CD4-positive, alpha-beta memory T cell (primary cell): Measurements from ENCODE around the gene CD8B2. TPM values are rescaled to one million over a fixed set of nuclear protein-coding genes. Genes with fewer than 3 reads are reported as not detected.
"Not testable (repeated sequence)": the region's sequence is repeated elsewhere in the genome, so short reads cannot be mapped to it uniquely, and the experiment has no call there.

Source experiments
- CTCF ChIA-PET: fragments of 350-600 bp; sonication (Branson Sonifier 250); formaldehyde crosslinking; loops from one replicate; lab custom pipeline; 2021; ENCODE audit warnings: inconsistent platforms; ENCODE audit not compliant: partially characterized antibody; lab: Charles Lee
- POLR2A ChIA-PET: fragments of 350-600 bp; sonication (Branson Sonifier 250); formaldehyde crosslinking; loops from one replicate; lab custom pipeline; 2021; ENCODE audit not compliant: partially characterized antibody; lab: Charles Lee
- DNase-seq, 5 donors: peaks; one replicate each; pipeline versions ENCODE4 v3.0.0 to v3.0.0-alpha.2; 2020 to 2022; ENCODE audit warnings: mixed read lengths in 1 of 5
- H3K27ac ChIP-seq: one replicate; pipeline ENCODE4 v1.7.0; 2013; ENCODE audit warnings: low read depth, low read length
- H3K27me3 ChIP-seq: 2 replicates; pipeline ENCODE4 v1.7.0; 2013; ENCODE audit warnings: mild to moderate bottlenecking, low read length, moderate library complexity; ENCODE audit not compliant: insufficient read depth
- H3K36me3 ChIP-seq: 2 replicates; pipeline ENCODE4 v1.7.0; 2013; ENCODE audit warnings: mild to moderate bottlenecking, low read length, moderate library complexity; ENCODE audit not compliant: insufficient read depth
- H3K4me1 ChIP-seq: 2 replicates; pipeline ENCODE4 v1.7.0; 2013; ENCODE audit warnings: mild to moderate bottlenecking, low read length, moderate library complexity; ENCODE audit not compliant: insufficient read depth
- H3K4me3 ChIP-seq, 2 donors: one replicate each; pipeline ENCODE4 v1.7.0; 2013; ENCODE audit warnings: low read length in 2 of 2, mild to moderate bottlenecking in 1 of 2
- H3K9me3 ChIP-seq, 2 donors: one replicate each; pipeline ENCODE4 v1.7.0; 2013; ENCODE audit warnings: low read length in 2 of 2, control low read depth in 1 of 2; ENCODE audit not compliant: control insufficient read depth in 1 of 2
- H3K27ac Mint-ChIP-seq, 7 donors: one replicate each; pipeline ENCODE4 v1.8.0; 2020 to 2021; ENCODE audit warnings: mixed read lengths in 7 of 7, mild to moderate bottlenecking in 6 of 7, inconsistent platforms in 3 of 7, moderate library complexity in 3 of 7
- H3K27me3 Mint-ChIP-seq, 2 donors: one replicate each; pipeline ENCODE4 v1.8.0; 2020 to 2021; ENCODE audit warnings: mixed read lengths in 2 of 2
- H3K36me3 Mint-ChIP-seq, 2 donors: one replicate each; pipeline ENCODE4 v1.8.0; 2020 to 2021; ENCODE audit warnings: mixed read lengths in 2 of 2, inconsistent platforms in 1 of 2, mild to moderate bottlenecking in 1 of 2
- H3K4me1 Mint-ChIP-seq, 4 donors: one replicate each; pipeline ENCODE4 v1.8.0; 2020 to 2021; ENCODE audit warnings: mixed read lengths in 4 of 4, mild to moderate bottlenecking in 1 of 4
- H3K4me3 Mint-ChIP-seq, 8 donors: one replicate each; pipeline ENCODE4 v1.8.0; 2020 to 2021; ENCODE audit warnings: mixed read lengths in 8 of 8, mild to moderate bottlenecking in 7 of 8, moderate library complexity in 6 of 8, inconsistent platforms in 3 of 8
- H3K9me3 Mint-ChIP-seq, 8 donors: one replicate each; pipeline ENCODE4 v1.8.0; 2020 to 2021; ENCODE audit warnings: mixed read lengths in 8 of 8, mild to moderate bottlenecking in 5 of 8, inconsistent platforms in 3 of 8, moderate library complexity in 1 of 8
- intact Hi-C: fragments of 100-400 bp; cut with micrococcal nuclease; formaldehyde crosslinking; loops from one replicate; pipeline ENCODE4 v1.15.1; 2023
- polyA plus RNA-seq, 2 donors: library from polyadenylated mRNA; unstranded; fragments of 300-500 nt; fragmentation: Illumina TruSeq; gene quantifications; one replicate each; pipeline ENCODE4 v1.2.3, GENCODE V29; 2021
- total RNA-seq, 2 experiments: library from RNA; stranded (reverse); gene quantifications; one replicate each; pipeline ENCODE4 v1.2.3, GENCODE V29; 2021

Gene CD8B2
- total and polyA plus RNA-seq, 4 experiments from 2014 or later: not detected

DNA sequence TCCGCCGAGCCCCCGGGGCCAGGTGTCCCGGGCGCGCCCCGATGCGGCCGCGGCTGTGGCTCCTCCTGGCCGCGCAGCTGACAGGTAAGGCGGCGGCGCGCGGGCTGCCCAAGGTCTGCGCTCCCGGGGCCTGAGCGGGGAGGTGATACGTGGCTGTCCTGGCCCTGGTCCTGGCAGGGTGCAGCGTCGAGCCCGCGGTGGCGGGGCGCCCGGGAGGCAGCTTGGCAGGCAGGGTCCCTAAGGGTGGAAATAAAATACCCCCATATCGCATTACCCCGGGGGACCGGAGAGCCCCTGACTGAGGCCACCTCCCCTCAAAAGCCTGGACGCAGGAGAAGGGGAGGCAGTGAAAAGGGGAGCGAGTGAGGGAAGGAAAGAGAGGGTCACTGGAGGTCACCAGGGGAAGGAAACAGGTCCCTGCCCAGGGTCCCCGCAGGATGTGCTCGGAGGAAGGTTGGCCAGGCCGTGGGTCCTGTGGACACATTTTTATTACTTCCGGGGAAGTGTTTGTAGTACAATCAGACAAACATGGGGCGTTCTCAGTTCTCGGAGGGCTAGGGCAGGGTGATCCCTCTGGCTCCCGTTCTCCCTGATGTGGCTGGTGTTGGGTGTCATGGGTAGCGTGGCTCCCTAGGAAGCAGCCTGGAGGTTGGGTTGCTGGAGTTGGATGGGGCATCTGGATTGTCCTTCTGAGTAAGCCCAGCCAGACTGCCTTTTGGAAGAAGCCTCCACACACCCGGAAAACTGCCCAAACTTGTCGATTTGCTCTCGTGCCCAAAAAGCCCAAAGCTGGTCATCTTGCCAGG is 425 bp downstream of the CD8B2 start:
- POLR2A ChIA-PET, H3K27ac ChIP-seq, H3K4me3 ChIP-seq, H3K4me3 Mint-ChIP-seq, H3K27me3 ChIP-seq, DNase-seq, H3K4me1 ChIP-seq, H3K4me1 Mint-ChIP-seq, H3K36me3 Mint-ChIP-seq, H3K9me3 Mint-ChIP-seq, H3K27ac Mint-ChIP-seq, intact Hi-C loops, CTCF ChIA-PET, H3K36me3 ChIP-seq, H3K9me3 ChIP-seq: not testable (repeated sequence)
- H3K27me3 Mint-ChIP-seq: peaks cover 14 to 15% of the 10 kb centered on the region in 2 donors

DNA sequence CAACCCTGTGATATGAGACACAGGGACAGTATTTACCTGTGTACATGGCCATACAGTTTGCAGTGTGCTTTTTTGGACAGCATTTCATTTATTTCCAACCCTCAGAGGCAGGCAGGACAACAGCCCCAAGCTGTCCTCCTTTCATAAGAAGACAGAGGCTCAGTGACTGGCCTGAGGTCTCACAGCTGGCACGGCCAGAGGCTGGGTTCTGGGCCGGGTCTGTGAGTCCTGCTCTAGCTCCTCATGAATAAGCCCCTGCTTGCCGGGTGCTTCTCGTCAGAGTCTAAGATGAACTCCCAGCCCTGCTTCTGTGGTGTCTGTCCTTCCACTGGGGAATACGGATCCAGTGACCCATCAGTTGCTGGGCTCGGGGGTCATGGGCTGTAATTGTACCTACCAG is 2.5 kb downstream of the CD8B2 start:
- POLR2A ChIA-PET, H3K27ac Mint-ChIP-seq, H3K4me3 ChIP-seq, H3K27ac ChIP-seq, intact Hi-C loops, H3K4me3 Mint-ChIP-seq, H3K9me3 Mint-ChIP-seq, H3K27me3 ChIP-seq, CTCF ChIA-PET, H3K9me3 ChIP-seq, H3K4me1 Mint-ChIP-seq, H3K36me3 Mint-ChIP-seq, H3K36me3 ChIP-seq, H3K4me1 ChIP-seq, DNase-seq: not testable (repeated sequence)
- peaks cover 10 to 13% of the 10 kb centered on the region in 2 donors for H3K27me3 Mint-ChIP-seq

DNA sequence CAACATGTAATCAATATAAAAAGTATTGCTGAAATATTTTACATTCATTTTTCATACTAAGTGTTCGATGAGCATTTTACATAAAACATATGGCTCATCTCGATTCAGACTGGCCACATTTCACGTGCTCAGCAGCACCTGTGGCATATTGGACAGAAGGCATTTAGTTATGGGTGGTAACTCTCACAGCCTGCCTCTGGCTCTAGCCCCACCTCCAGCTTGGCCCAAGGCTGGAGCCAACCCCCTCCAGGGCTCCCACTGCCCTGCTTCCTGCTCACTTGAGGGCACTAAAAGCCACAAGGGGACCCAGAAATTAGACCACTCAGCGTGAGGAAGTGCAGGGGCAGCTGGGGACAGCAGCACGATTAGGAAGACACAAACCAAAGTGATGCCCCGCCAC is 5.2 kb downstream of the CD8B2 start:
- H3K4me3 Mint-ChIP-seq, H3K27me3 ChIP-seq, H3K4me3 ChIP-seq, DNase-seq, H3K9me3 Mint-ChIP-seq, H3K27ac Mint-ChIP-seq, H3K36me3 Mint-ChIP-seq, H3K4me1 ChIP-seq, H3K9me3 ChIP-seq, H3K27me3 Mint-ChIP-seq, intact Hi-C loops, H3K4me1 Mint-ChIP-seq, CTCF ChIA-PET, POLR2A ChIA-PET, H3K36me3 ChIP-seq, H3K27ac ChIP-seq: not testable (repeated sequence)

DNA sequence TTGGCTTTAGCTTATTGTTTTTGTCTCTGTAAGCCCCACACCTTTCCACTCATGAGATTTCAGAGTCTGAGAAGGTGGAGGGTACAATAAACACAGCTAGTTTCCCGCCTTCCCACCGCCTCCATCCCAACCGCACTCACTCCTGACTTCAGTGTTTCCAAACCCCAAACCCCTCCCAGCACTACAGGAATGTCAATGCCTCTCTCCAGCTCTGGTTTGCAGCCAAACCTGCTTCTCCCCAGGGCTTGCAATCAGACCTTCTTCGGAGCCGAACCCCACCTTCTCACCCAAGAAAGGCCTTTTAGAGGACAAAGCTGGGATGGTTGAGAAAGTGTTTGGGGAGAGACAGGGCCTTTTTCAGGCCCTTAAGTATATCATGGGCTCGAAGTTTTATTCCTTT is 5.7 kb downstream of the CD8B2 start:
- H3K36me3 Mint-ChIP-seq, CTCF ChIA-PET: not testable (repeated sequence)

DNA sequence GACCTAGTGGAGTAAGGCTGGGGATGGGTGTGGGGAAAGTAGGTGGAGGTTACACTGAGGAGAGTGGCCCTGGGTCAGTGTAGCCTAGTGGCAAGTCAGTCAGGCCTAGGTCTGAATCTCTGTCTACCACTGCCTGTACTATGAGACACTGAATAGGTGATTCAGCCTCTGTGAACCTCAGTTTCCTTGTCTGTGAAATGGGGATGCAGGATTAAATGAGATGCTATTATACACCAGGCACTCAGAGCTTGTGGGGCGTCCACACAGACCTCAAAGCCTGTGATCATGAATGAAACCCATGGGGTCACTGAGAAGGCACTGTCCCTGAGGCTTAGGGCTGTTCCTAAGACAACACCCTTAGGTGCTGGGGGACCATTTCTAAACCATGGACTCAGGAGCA is 11.4 kb downstream of the CD8B2 start:
- H3K27ac Mint-ChIP-seq, H3K9me3 Mint-ChIP-seq, H3K27ac ChIP-seq, POLR2A ChIA-PET, H3K27me3 ChIP-seq, H3K9me3 ChIP-seq, H3K4me1 Mint-ChIP-seq, H3K4me3 ChIP-seq, H3K36me3 Mint-ChIP-seq, DNase-seq, CTCF ChIA-PET, H3K27me3 Mint-ChIP-seq, intact Hi-C loops, H3K4me3 Mint-ChIP-seq, H3K36me3 ChIP-seq, H3K4me1 ChIP-seq: not testable (repeated sequence)

More for the DNA sequence above, 5.7 kb downstream of the CD8B2 start:
- H3K36me3 ChIP-seq, H3K4me1 ChIP-seq, H3K27me3 ChIP-seq, H3K27ac Mint-ChIP-seq, DNase-seq, H3K9me3 Mint-ChIP-seq, H3K4me3 Mint-ChIP-seq, H3K9me3 ChIP-seq, H3K27me3 Mint-ChIP-seq, H3K27ac ChIP-seq, H3K4me3 ChIP-seq, POLR2A ChIA-PET, H3K4me1 Mint-ChIP-seq, intact Hi-C loops: not testable (repeated sequence)

DNA sequence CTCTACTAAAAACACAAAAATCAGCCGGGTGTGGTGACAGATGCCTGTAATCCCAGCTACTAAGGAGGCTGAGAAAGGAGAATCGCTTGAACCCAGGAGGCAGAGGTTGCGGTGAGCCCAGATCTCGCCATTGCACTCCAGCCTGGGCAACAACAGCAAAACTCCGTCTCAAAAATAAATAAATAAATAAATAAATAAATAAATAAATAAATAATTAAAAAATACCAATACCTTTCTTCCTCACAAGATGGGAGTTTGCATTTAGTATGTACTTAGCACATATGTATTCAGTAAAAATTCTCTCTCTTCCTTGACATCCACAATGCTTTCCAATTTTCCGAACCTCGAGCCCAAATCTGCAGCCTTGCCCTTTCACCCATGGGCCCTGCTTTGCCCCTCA is 13.2 kb downstream of the CD8B2 start:
- H3K27ac ChIP-seq, H3K9me3 ChIP-seq, H3K27ac Mint-ChIP-seq, H3K27me3 Mint-ChIP-seq, H3K4me3 ChIP-seq, H3K36me3 ChIP-seq, POLR2A ChIA-PET, DNase-seq, intact Hi-C loops, H3K4me3 Mint-ChIP-seq, H3K36me3 Mint-ChIP-seq, H3K4me1 Mint-ChIP-seq, H3K9me3 Mint-ChIP-seq, CTCF ChIA-PET, H3K4me1 ChIP-seq, H3K27me3 ChIP-seq: not testable (repeated sequence)

DNA sequence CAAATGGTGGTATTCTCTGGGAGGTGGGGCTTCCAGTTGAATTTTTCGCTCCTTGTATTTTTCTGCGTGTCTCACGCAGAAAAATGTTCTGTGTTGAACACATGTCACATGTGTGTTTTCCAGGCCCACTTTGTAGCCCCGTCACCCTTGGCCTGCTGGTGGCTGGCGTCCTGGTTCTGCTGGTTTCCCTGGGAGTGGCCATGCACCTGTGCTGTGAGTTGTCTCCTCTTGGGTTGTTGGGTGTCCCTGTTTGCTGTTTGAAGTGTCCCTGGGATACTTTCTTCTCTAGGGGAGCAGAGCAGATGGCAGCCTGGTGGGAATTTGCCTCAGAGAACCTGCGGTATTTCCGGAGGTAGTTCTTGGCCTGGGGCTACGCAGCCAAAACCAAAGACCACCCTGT is 15.2 kb downstream of the CD8B2 start:
- H3K4me3 ChIP-seq, intact Hi-C loops, H3K4me1 ChIP-seq, POLR2A ChIA-PET, DNase-seq, H3K27ac Mint-ChIP-seq, H3K27me3 ChIP-seq, H3K4me1 Mint-ChIP-seq, H3K27me3 Mint-ChIP-seq, CTCF ChIA-PET, H3K27ac ChIP-seq, H3K9me3 ChIP-seq, H3K4me3 Mint-ChIP-seq, H3K9me3 Mint-ChIP-seq, H3K36me3 Mint-ChIP-seq, H3K36me3 ChIP-seq: not testable (repeated sequence)

DNA sequence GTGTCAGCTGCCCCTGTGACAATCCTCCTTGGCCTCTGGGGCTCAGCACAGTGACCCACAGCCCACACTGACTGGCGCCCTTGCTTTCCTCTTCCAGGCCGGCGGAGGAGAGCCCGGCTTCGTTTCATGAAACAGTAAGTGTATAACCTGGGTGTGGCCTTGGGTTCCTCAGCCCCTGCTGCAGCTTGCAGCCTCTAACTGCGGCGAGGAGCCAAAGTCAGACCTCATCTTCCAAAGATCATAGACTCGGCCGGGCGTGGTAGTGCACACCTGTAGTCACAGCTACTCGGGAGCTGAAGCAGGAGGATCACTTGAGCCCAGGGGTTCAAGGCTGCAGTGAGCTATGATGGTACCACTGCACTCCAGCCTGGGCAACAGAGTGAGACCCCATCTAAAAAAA is 17.0 kb downstream of the CD8B2 start:
- H3K36me3 Mint-ChIP-seq, H3K36me3 ChIP-seq, H3K9me3 Mint-ChIP-seq, H3K9me3 ChIP-seq, CTCF ChIA-PET, H3K27me3 ChIP-seq, H3K4me1 ChIP-seq, H3K4me1 Mint-ChIP-seq, H3K27me3 Mint-ChIP-seq, H3K4me3 Mint-ChIP-seq, H3K4me3 ChIP-seq, H3K27ac ChIP-seq, intact Hi-C loops, H3K27ac Mint-ChIP-seq, POLR2A ChIA-PET, DNase-seq: not testable (repeated sequence)
